Inflammatory macrophage treated with lipopolysaccharide for 4 hours (primary cell): ENCODE measurements around the gene RERE.
A peak's percentile ranks its signal among the peaks of the same experiment; 100 is the strongest.
"Not testable (repeated sequence)": the region's sequence is repeated elsewhere in the genome, so short reads cannot be mapped to it uniquely, and the experiment has no call there.

ENCODE experiments used
- DNase-seq: peaks from one replicate; pipeline ENCODE4 v3.0.0-alpha.2; 2020

Gene RERE

GRCh38 chr1:8747879-8748825 is 69.3 kb downstream of the RERE start:
- DNase-seq, result no peak

GRCh38 chr1:8746554-8746953 is 70.9 kb downstream of the RERE start:
- no peak for DNase-seq

GRCh38 chr1:8745749-8746390 is 71.6 kb downstream of the RERE start:
- no peak for DNase-seq

DNA sequence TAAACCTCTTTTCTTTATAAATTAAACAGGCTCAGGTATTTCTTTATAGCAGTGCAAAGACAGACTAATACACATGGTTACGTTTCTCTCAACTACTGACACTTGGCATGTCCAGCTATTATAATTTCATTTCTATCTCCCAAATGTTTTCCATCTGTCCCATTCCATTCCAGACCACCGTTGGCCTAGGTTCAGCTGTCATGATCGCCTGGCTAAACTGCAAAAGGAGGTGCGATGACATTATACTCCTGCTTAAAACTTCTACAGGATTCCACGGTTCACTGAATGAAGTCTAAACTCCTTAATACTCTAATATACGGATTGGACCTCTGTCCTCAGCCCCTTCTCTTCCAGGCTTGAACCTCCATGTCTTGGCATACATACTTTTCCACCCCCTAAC is 72.1 kb downstream of the RERE start:
- no peak for DNase-seq

- no peak for DNase-seq
These were observed 75.2 kb downstream of the RERE start for GRCh38 chr1:8742022-8742924.

DNA sequence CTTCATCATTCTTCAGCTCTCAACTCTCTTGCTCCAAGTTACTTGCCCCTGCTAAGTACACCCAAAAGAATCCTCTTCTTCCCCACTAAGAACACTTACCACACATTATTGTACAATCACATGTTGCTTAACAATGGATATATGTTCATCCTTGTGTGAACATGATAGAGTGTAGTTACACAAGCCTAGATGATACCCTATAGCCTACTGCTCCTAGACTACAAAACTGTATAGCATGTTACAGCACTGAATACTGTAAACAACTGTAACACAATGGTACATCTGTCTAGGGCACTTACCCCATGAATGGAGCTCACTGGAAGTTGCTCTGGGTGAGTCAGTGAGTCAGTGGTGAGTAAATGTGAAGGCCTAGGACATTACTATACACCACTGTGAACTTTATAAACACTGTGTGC is 77.4 kb downstream of the RERE start:
- DNase-seq, result peak; percentile 22

DNA sequence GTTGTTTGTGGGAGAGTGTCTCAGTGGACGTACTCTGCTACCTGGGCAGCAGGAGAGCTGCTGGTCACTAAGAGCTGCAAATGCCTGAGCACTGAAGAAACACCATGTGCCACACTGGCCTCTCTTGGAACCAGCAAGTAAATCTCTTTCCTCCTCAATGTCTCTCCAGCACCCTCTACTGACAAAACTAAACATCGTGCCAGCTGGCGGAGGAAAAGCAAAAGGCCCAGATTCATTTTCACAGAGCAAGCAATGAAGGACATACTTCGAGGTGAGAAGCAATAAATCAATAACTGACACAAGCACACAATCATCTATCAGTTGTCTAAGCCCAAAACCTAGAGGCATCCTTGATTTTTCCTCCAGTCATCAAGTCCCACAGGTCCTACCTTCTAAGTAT is 78.1 kb downstream of the RERE start:
- no peak for DNase-seq

DNA sequence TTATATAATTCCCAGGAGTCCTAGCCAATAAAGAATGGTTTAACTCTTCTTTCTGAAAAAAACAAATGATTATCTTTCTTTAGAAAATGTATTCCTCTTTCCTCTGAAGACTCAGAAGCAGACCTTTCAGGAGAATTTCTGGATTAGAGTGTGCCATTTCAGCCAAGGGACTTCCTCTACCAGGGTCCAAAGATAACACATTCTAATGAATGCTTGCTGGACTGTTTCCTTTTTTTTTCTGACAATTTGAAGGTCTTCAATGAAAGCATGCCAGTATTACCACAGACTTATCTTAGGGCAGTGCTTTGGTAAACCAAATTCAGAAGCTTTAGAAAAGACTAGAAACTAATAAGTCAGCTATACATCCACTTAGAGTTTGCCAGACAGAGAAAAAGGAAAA is 80.5 kb downstream of the RERE start:
- no peak for DNase-seq

GRCh38 chr1:8733484-8733883 is 84.0 kb downstream of the RERE start:
- DNase-seq, result no peak

DNA sequence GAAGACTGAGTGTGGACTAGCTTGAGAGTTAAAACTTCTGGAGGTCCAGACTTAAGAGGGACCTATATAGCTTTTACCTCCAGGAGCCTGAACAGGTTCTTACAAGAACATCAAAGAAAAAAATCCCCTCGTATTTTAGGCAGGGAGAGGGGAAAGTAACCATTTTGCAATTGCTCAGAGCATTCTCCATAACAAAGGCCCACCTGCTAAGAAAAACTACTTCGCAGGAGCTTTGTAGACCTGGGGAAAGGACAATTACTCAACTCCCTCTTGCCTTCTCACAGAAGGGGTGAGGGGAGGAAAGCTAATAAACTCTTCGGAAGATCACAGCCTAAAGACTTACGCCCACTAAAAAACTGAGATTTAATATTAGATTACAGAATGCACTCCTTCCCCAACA is 86.3 kb downstream of the RERE start:
- DNase-seq, result no peak

GRCh38 chr1:8728464-8728863 is 89.0 kb downstream of the RERE start:
- no peak for DNase-seq

DNA sequence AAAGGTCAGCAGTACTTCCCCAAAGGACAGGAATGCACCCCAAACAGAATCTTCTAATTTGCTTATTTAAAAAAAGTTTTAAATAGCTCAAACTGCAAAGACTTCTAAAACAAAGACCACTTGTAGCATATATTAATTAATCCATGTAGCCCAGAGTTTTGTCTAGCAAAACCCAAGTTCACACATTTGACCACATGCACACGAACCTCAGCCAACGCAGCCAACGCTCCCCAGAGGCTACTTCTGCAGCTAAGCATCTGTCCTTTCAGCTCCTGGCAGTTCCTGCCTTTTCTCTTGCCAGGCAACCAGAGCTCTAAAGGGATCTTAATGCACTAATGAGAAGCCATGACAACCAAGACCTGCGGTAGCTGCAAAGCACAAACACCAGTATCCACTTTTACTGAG is 89.6 kb downstream of the RERE start:
- no peak for DNase-seq

- not testable (repeated sequence) for DNase-seq
These were observed 90.1 kb downstream of the RERE start for GRCh38 chr1:8727316-8727715.

GRCh38 chr1:8726801-8727186 is 90.6 kb downstream of the RERE start:
- not testable (repeated sequence) for DNase-seq

GRCh38 chr1:8723010-8723409 is 94.4 kb downstream of the RERE start:
- DNase-seq, result no peak

DNA sequence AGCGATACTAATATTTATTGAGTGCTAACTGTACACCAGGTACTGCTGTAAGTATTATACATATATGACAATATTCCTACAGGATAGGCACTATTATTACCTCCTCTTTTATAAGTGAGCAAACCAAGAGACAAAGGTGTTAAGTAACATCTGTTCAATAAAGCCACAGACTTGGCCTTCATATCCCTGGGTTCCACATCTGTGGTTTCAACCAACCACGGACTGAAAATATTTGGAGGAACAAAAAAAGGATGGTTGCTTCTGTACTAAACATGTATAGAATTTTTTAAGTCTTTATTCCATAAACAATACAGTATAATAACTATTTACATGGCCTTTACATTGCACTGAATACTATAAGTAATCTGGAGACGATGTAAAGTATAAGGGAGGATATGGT is 95.1 kb downstream of the RERE start:
- no peak for DNase-seq

- DNase-seq, result no peak
These were observed 95.6 kb downstream of the RERE start for GRCh38 chr1:8721679-8722324.

GRCh38 chr1:8720347-8720746 is 97.1 kb downstream of the RERE start:
- no peak for DNase-seq

- DNase-seq, result no peak
These were observed 98.5 kb downstream of the RERE start for GRCh38 chr1:8718850-8719361.

DNA sequence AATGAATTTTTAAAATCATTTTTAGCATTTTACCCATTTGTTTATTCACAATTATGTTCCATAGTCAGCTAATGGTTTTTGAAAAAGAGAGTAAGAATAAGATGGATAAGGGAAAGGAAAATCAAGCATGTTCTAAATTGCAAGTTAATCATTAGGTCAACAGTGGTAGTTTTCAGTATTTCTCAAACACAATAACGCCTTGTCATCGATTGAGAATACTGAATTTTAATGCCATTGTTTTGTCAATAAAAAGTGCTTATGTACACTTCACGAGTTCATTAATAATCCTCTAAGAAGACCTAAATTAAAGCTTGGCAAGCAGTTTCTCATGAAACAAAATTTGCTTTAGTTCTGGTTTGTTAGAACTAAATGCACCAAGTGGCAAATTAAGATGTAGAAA is 100.3 kb downstream of the RERE start:
- no peak for DNase-seq

GRCh38 chr1:8716238-8716637 is 101.2 kb downstream of the RERE start:
- no peak for DNase-seq

DNA sequence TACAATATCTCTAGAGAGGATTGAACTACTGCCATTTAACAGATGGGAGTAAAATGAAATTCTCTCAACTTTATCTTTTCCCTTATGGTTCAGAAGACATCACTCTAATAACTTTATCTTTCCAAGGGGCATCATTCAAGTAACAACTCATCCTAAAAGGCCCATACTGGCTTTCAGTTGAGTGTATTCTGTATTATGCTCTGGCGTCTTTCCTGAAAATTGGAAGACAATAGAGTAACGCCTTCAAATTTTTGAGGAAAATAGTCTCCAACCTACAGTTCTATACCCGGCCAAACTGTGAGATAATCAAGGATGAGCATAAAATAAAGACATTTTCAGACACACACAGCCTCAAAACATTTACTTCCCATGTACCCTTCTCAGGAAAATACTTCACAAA is 103.3 kb downstream of the RERE start:
- DNase-seq, result no peak
